ENCODE measurements around the gene MRPL2. TPM values are rescaled to one million over a fixed set of nuclear protein-coding genes. Genes with fewer than 3 reads are reported as not detected.

MRPL2 gene
- total RNA-seq, 4 donors from 2014 or later: 25.2 to 43.6 (median 28.1) TPM

DNA sequence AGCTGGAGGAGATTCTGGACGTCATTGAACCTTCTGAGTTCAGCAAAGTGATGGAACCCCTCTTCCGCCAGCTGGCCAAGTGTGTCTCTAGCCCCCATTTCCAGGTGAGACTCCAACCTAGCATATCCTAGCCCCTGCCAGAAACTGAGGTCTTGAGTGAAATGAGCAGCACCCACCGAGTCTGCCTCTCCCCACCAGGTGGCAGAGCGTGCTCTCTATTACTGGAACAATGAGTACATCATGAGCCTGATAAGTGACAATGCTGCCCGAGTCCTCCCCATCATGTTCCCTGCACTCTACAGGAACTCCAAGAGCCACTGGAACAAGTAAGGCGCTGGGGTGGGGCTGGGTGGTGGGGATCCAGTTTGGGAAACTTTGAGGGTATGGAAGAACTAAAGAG lies 50.1 kb downstream of the MRPL2 start:
- WGBS: no CpG with 5 or more reads among the region's 6 CpGs
- intact Hi-C loops (cut with DNase I): no loop called here
- Histone ChIP-seq H3K4me1 (peaks cover 10 to 20% (median 16%) of the 10 kb centered on the region in 4 donors), H3K4me3 (no peak overlapping the region), H3K27me3 (no peaks in the 10 kb centered on the region), H3K27ac (replicated peaks in 1 of 4) (peak overlapping the region in 1 of 4 donors; percentile 8), H3K9me3 (no peaks in the 10 kb centered on the region), H3K36me3 (peaks cover 37 to 72% (median 69%) of the 10 kb centered on the region in 4 donors)
- DNase-seq (ENCODE audit: extremely low spot score): no peak
- TF ChIP-seq POLR2A (IDR thresholded peaks at IDR 0.05; ENCODE audit: low read depth) (no peak), CTCF (IDR thresholded peaks at IDR 0.05) (peak; percentile 24 to 36 (median 26))

DNA sequence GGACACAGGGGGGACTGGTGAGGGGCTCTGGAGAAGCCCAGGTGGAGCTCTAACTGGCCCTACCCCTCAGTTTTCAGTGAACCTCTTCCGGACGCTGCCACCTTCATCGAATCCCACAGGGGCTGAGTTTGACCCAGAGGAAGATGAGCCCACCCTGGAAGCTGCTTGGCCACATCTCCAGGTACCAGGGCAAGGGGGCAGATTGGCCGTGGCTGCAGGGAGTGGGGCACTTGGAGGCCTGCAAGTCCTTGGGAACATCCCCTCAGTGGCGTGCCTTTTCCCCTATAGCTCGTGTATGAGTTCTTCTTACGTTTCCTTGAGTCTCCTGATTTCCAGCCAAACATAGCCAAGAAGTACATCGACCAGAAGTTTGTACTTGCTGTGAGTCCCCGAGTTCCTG lies 52.1 kb downstream of the MRPL2 start:
- H3K36me3 ChIP-seq: peaks cover 37 to 77% (median 70%) of the 10 kb centered on the region in 4 donors
- H3K4me3 ChIP-seq: no peak overlapping the region
- peaks cover 0 to 6% (median 2%) of the 10 kb centered on the region in 4 donors for H3K4me1 ChIP-seq
- H3K9me3 ChIP-seq: no peaks in the 10 kb centered on the region
- WGBS: 92% methylated on average over 8 of the region's 9 CpGs
- no peaks in the 10 kb centered on the region for H3K27me3 ChIP-seq
- intact Hi-C loops (cut with DNase I): no loop called here
- H3K27ac ChIP-seq (replicated peaks in 1 of 4): no peak overlapping the region
- TF ChIP-seq POLR2AphosphoS5 (IDR thresholded peaks at IDR 0.05): no peak
- no peak for TF ChIP-seq CTCF (IDR thresholded peaks at IDR 0.05)
- TF ChIP-seq POLR2A (IDR thresholded peaks at IDR 0.05; ENCODE audit: low read depth): no peak
- no peak for TF ChIP-seq EP300 (IDR thresholded peaks at IDR 0.05)
- no peak for DNase-seq (ENCODE audit: extremely low spot score)

DNA sequence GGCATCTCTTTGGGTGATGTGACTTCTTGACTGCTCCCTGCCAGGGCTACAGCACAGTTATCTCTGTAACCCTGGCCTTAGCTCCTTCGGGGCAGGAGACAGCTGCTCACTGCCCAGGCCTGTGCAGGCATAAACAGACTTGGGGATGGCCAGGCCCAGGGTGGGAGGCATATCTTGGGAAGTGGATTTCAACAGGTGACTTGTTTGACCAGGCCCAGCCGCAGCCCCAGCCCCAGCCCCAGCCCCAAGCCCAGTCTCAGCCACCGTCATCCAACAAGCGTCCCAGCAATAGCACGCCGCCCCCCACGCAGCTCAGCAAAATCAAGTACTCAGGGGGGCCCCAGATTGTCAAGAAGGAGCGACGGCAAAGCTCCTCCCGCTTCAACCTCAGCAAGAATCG lies 53.0 kb downstream of the MRPL2 start:
- intact Hi-C loops (cut with DNase I): no loop called here
- Histone ChIP-seq H3K4me1 (no peaks in the 10 kb centered on the region), H3K27me3 (no peaks in the 10 kb centered on the region), H3K4me3 (no peak overlapping the region), H3K9me3 (no peaks in the 10 kb centered on the region), H3K27ac (replicated peaks in 1 of 4) (no peak overlapping the region), H3K36me3 (peaks cover 37 to 74% (median 63%) of the 10 kb centered on the region in 4 donors)
- DNase-seq (ENCODE audit: extremely low spot score): no peak
- WGBS: 93% methylated on average over 11 of the region's 11 CpGs
- TF ChIP-seq POLR2AphosphoS5 (IDR thresholded peaks at IDR 0.05): no peak
- TF ChIP-seq CTCF (IDR thresholded peaks at IDR 0.05): no peak
- TF ChIP-seq POLR2A (IDR thresholded peaks at IDR 0.05; ENCODE audit: low read depth): no peak
- no peak for TF ChIP-seq EP300 (IDR thresholded peaks at IDR 0.05)

- TF ChIP-seq CTCF (IDR thresholded peaks at IDR 0.05) (no peak), EP300 (IDR thresholded peaks at IDR 0.05) (no peak), POLR2AphosphoS5 (IDR thresholded peaks at IDR 0.05) (no peak), POLR2A (IDR thresholded peaks at IDR 0.05; ENCODE audit: low read depth) (no peak)
- H3K36me3 ChIP-seq: peaks cover 34 to 74% (median 58%) of the 10 kb centered on the region in 4 donors
- H3K27me3 ChIP-seq: no peaks in the 10 kb centered on the region
- H3K27ac ChIP-seq (replicated peaks in 1 of 4): no peak overlapping the region
- H3K4me1 ChIP-seq: no peaks in the 10 kb centered on the region
- no peaks in the 10 kb centered on the region for H3K9me3 ChIP-seq
- no peak overlapping the region for H3K4me3 ChIP-seq
- no peak for DNase-seq (ENCODE audit: extremely low spot score)
- 90% methylated on average over 5 of the region's 5 CpGs for WGBS
- intact Hi-C loops (cut with DNase I): no loop called here
These were observed 53.4 kb downstream of the MRPL2 start for GRCh38 chr6:43005844-43006243.

Other genes with a start within 250 kb of the MRPL2 start
- 10 to 100 TPM; 66.8 to 82.2 (median 76.9) TPM for gene RPL7L1, start 179.8 kb downstream of the MRPL2 start, total RNA-seq
- gene PTCRA, start 143.4 kb downstream of the MRPL2 start, total RNA-seq: under 1 TPM in 1 of 4 donors, not detected in 3; 0.50 TPM
- 10 to 100 TPM; 24.5 to 39.6 (median 34.3) TPM for gene CNPY3, start 130.0 kb downstream of the MRPL2 start, total RNA-seq
- 1 to 10 TPM in 3 of 4 donors, not detected in 1; 2.3 to 4.5 (median 3.6) TPM for gene GNMT, start 98.7 kb downstream of the MRPL2 start, total RNA-seq
- 10 to 100 TPM; 13.4 to 31.3 (median 21.8) TPM for gene PEX6, start 80.3 kb downstream of the MRPL2 start, total RNA-seq
- 10 to 100 TPM; 35.3 to 48.2 (median 42.4) TPM for gene PPP2R5D, start 74.9 kb downstream of the MRPL2 start, total RNA-seq
- 10 to 100 TPM; 51.5 to 71.2 (median 62.8) TPM for gene MEA1, start 45.5 kb downstream of the MRPL2 start, total RNA-seq
- 100 to 1,000 TPM in 2 of 4 donors, 10 to 100 TPM in 2; 88.0 to 175 (median 98.1) TPM for gene KLHDC3, start 45.2 kb downstream of the MRPL2 start, total RNA-seq
- gene RRP36, start 37.8 kb downstream of the MRPL2 start, total RNA-seq: 10 to 100 TPM; 43.2 to 65.2 (median 51.4) TPM
- gene CUL7, start 5.6 kb downstream of the MRPL2 start, total RNA-seq: 10 to 100 TPM in 3 of 4 donors, 1 to 10 TPM in 1; 8.4 to 19.6 (median 14.4) TPM
- 10 to 100 TPM; 22.9 to 37.4 (median 27.4) TPM for gene KLC4, start 197 bp upstream of the MRPL2 start, total RNA-seq
- 10 to 100 TPM in 1 of 4 donors, 1 to 10 TPM in 3; 6.8 to 10.8 (median 8.0) TPM for gene PTK7, start 16.9 kb upstream of the MRPL2 start, total RNA-seq
- gene SRF, start 111.8 kb upstream of the MRPL2 start, total RNA-seq: 100 to 1,000 TPM; 111 to 183 (median 153) TPM
- 10 to 100 TPM; 21.5 to 46.6 (median 33.6) TPM for gene CUL9, start 122.8 kb upstream of the MRPL2 start, total RNA-seq
- 10 to 100 TPM; 60.5 to 70.2 (median 65.3) TPM for gene DNPH1, start 170.0 kb upstream of the MRPL2 start, total RNA-seq
- gene TTBK1, start 184.0 kb upstream of the MRPL2 start, total RNA-seq: under 1 TPM; under 0.01 to 0.29 (median 0.03) TPM
- gene SLC22A7, start 238.8 kb upstream of the MRPL2 start, total RNA-seq: not detected
- not detected for gene CRIP3, start 249.4 kb upstream of the MRPL2 start, total RNA-seq

All from esophagus muscularis mucosa (tissue), 4 donors.